Naive thymus-derived CD4-positive, alpha-beta T cell (primary cell): ENCODE data around the gene JKAMP. TPM values are rescaled to one million over a fixed set of nuclear protein-coding genes. Genes with fewer than 3 reads are reported as not detected.

Experiments used
- ATAC-seq: fragments of 150-1000 bp; cut with Tn5 transposase; 2 replicates; pipeline ENCODE4 v1.10.0; 2021; ENCODE audit warnings: mild to moderate bottlenecking, moderate library complexity
- CTCF ChIA-PET: fragments of 350-600 bp; sonication (Branson Sonifier 250); formaldehyde crosslinking; loops from one replicate; lab custom pipeline; 2021; ENCODE audit warnings: antibody characterized with exemption; lab: Charles Lee
- POLR2A ChIA-PET: fragments of 350-600 bp; sonication (Branson Sonifier 250); formaldehyde crosslinking; loops from one replicate; lab custom pipeline; 2021; ENCODE audit warnings: antibody characterized with exemption, inconsistent platforms; lab: Charles Lee
- DNase-seq, 9 donors: peaks; one replicate each; pipeline versions ENCODE4 v3.0.0 to v3.0.0-alpha.2; 2020 to 2022; ENCODE audit warnings: mixed read lengths in 1 of 9
- H3K27ac ChIP-seq: one replicate; pipeline ENCODE4 v1.7.0; 2013; ENCODE audit warnings: mild to moderate bottlenecking, low read depth, low read length, moderate library complexity
- H3K27me3 ChIP-seq, 2 donors: one replicate each; pipeline ENCODE4 v1.7.0; 2013; ENCODE audit warnings: low read length in 2 of 2, mild to moderate bottlenecking in 2 of 2, moderate library complexity in 2 of 2; ENCODE audit not compliant: control insufficient read depth in 2 of 2, insufficient read depth in 2 of 2
- H3K36me3 ChIP-seq, 3 experiments: 1 replicate in 2 of 3; 2 replicates in 1 of 3; pipeline ENCODE4 v1.7.0; 2013; ENCODE audit warnings: low read length in 3 of 3, mild to moderate bottlenecking in 3 of 3, moderate library complexity in 1 of 3; ENCODE audit not compliant: insufficient read depth in 3 of 3, control insufficient read depth in 2 of 3
- H3K4me1 ChIP-seq, 2 donors: one replicate each; pipeline ENCODE4 v1.7.0; 2013; ENCODE audit warnings: low read length in 2 of 2, mild to moderate bottlenecking in 2 of 2, moderate library complexity in 1 of 2; ENCODE audit not compliant: control insufficient read depth in 2 of 2, insufficient read depth in 2 of 2
- H3K4me3 ChIP-seq: 2 replicates; pipeline ENCODE4 v1.7.0; 2013; ENCODE audit warnings: mild to moderate bottlenecking, low read length
- H3K9me3 ChIP-seq, 3 experiments: 1 replicate in 2 of 3; 2 replicates in 1 of 3; pipeline ENCODE4 v1.7.0; 2013; ENCODE audit warnings: low read length in 3 of 3; ENCODE audit not compliant: control insufficient read depth in 2 of 3
- H3K27ac Mint-ChIP-seq, 9 donors: one replicate each; pipeline ENCODE4 v1.8.0; 2020 to 2022; ENCODE audit warnings: mixed read lengths in 9 of 9, mild to moderate bottlenecking in 8 of 9, moderate library complexity in 5 of 9, inconsistent platforms in 2 of 9
- H3K27me3 Mint-ChIP-seq, 5 donors: one replicate each; pipeline ENCODE4 v1.8.0; 2021 to 2022; ENCODE audit warnings: mixed read lengths in 5 of 5, mild to moderate bottlenecking in 1 of 5
- H3K36me3 Mint-ChIP-seq, 5 donors: one replicate each; pipeline ENCODE4 v1.8.0; 2020 to 2022; ENCODE audit warnings: mixed read lengths in 5 of 5, mild to moderate bottlenecking in 3 of 5, inconsistent platforms in 1 of 5
- H3K4me1 Mint-ChIP-seq, 7 donors: one replicate each; pipeline ENCODE4 v1.8.0; 2020 to 2022; ENCODE audit warnings: mixed read lengths in 7 of 7, mild to moderate bottlenecking in 3 of 7, inconsistent platforms in 1 of 7
- H3K4me3 Mint-ChIP-seq, 10 donors: one replicate each; pipeline ENCODE4 v1.8.0; 2020 to 2022; ENCODE audit warnings: mild to moderate bottlenecking in 10 of 10, mixed read lengths in 10 of 10, moderate library complexity in 6 of 10, inconsistent platforms in 2 of 10
- H3K9me3 Mint-ChIP-seq, 11 donors: one replicate each; pipeline ENCODE4 v1.8.0; 2020 to 2022; ENCODE audit warnings: mixed read lengths in 11 of 11, mild to moderate bottlenecking in 4 of 11, inconsistent platforms in 1 of 11, moderate library complexity in 1 of 11
- intact Hi-C, 2 donors: fragments of 100-400 bp; cut with micrococcal nuclease; formaldehyde crosslinking; loops; one replicate each; pipeline ENCODE4 v1.15.1; 2023
- polyA plus RNA-seq, 2 donors: library from polyadenylated mRNA; unstranded; fragments of 300-500 nt; fragmentation: Illumina TruSeq; gene quantifications; one replicate each; pipeline ENCODE4 v1.2.3, GENCODE V29; 2021
- total RNA-seq, 6 experiments: library from RNA in 5 of 6; stranded (reverse) in 5 of 6; gene quantifications; 1 replicate in 5 of 6; 2 replicates in 1 of 6; pipeline ENCODE4 v1.2.3 and lab custom pipeline; 2021 to 2026

JKAMP gene
- total and polyA plus RNA-seq, 7 experiments from 2014 or later: 12.2 to 54.1 (median 32.6) TPM

DNA sequence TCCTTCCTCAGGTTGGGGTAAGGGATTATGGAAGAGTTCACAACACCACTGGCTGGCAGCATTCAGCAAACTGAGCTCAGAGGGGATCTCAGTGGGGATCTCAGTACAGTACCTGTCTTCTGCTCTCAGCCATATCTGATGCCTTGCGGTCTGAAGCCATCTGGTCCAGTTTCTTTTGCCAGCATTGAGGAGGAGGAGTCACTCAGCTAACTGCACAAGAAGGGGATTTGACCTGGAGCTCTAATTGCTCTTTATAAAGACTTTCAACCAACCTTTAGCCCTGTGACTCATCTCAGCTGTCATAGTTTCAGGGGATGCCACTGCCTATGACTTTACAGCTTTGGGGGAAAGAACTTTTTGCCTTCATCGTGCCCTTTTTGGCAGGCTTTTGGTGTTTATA is 44.9 kb downstream of the JKAMP start:
- Histone ChIP-seq H3K27me3 (no peaks in the 10 kb centered on the region), H3K36me3 (no peaks in the 10 kb centered on the region), H3K4me1 (no peaks in the 10 kb centered on the region), H3K27ac (no peak overlapping the region), H3K9me3 (no peaks in the 10 kb centered on the region), H3K4me3 (no peak overlapping the region)
- Mint-ChIP-seq H3K36me3 (no peaks in the 10 kb centered on the region), H3K27ac (no peak overlapping the region), H3K4me3 (no peak overlapping the region), H3K4me1 (peaks cover 0 to 1% (median 0%) of the 10 kb centered on the region in 7 donors), H3K27me3 (peaks cover 22 to 42% (median 28%) of the 10 kb centered on the region in 5 donors), H3K9me3 (peaks cover 0 to 19% (median 6%) of the 10 kb centered on the region in 11 donors)
- intact Hi-C loops: no loop called here
- DNase-seq (no peak), ATAC-seq (no peak)
- POLR2A ChIA-PET: interaction anchor here (0.6 kb wide), 1 partner anchor 1284 kb away, joined by 3 read pairs; the partner anchor contains the start of gene PSMA3
- CTCF ChIA-PET: interaction anchor here (0.7 kb wide), 1 partner anchor 8 kb away, joined by 4 read pairs; no protein-coding TSS in a partner anchor

GRCh38 chr14:59530349-59530748 is 46.0 kb downstream of the JKAMP start:
- H3K4me3 Mint-ChIP-seq: peak overlapping the region in 1 of 10 donors; percentile 39
- no peaks in the 10 kb centered on the region for H3K9me3 ChIP-seq
- ATAC-seq: no peak
- POLR2A ChIA-PET: no interaction called here
- H3K36me3 ChIP-seq: no peaks in the 10 kb centered on the region
- no peaks in the 10 kb centered on the region for H3K36me3 Mint-ChIP-seq
- H3K4me3 ChIP-seq: no peak overlapping the region
- H3K4me1 Mint-ChIP-seq: peaks cover 0 to 1% (median 0%) of the 10 kb centered on the region in 7 donors
- intact Hi-C loops: no loop called here
- H3K4me1 ChIP-seq: no peaks in the 10 kb centered on the region
- CTCF ChIA-PET: no interaction called here
- no peak overlapping the region for H3K27ac ChIP-seq
- peaks cover 0 to 19% (median 6%) of the 10 kb centered on the region in 11 donors for H3K9me3 Mint-ChIP-seq
- H3K27me3 ChIP-seq: no peaks in the 10 kb centered on the region
- DNase-seq: no peak
- H3K27me3 Mint-ChIP-seq: peaks cover 15 to 42% (median 28%) of the 10 kb centered on the region in 5 donors
- H3K27ac Mint-ChIP-seq: no peak overlapping the region

GRCh38 chr14:59532419-59532818 is 48.1 kb downstream of the JKAMP start:
- CTCF ChIA-PET: no interaction called here

DNA sequence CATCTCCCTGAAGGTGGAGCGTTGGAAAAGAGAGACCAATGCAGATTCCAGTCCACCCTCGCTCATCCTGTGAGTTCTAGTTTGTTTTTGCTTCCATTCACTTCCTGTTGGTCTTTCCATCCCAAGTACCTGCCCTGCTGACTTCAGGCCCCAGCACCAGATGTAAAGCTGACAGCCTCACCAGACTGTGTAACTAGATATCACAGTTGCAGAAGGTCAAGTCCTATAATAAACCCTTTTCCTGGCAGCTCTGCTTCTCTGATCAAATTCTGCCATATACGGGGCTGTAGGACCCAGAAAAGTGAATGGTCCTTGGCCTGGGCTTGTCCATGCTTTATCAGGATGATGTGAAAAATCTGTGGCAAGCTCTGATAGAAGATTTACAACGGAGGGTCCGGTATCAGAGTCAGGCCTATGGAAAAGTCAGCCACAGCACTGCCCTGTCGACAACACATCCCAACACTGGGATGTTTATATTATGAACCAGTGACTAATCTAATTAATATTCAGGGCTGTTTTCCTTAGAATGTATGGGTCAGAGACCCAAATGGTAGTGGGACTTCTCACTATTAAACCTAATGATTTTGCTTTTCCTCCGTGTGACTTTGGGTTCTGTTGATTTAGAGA is 50.2 kb downstream of the JKAMP start:
- Mint-ChIP-seq H3K4me3 (no peak overlapping the region), H3K9me3 (peaks cover 0 to 4% (median 0%) of the 10 kb centered on the region in 11 donors), H3K27ac (no peak overlapping the region), H3K27me3 (peaks cover 9 to 25% (median 18%) of the 10 kb centered on the region in 5 donors), H3K36me3 (no peaks in the 10 kb centered on the region), H3K4me1 (no peaks in the 10 kb centered on the region)
- CTCF ChIA-PET: no interaction called here
- Histone ChIP-seq H3K4me3 (no peak overlapping the region), H3K9me3 (no peaks in the 10 kb centered on the region), H3K27ac (no peak overlapping the region), H3K36me3 (no peaks in the 10 kb centered on the region), H3K27me3 (no peaks in the 10 kb centered on the region), H3K4me1 (no peaks in the 10 kb centered on the region)
- intact Hi-C loops: no loop called here
- no peak for DNase-seq
- ATAC-seq: no peak
- POLR2A ChIA-PET: no interaction called here

More at GRCh38 chr14:59532419-59532818, 48.1 kb downstream of the JKAMP start:
- Mint-ChIP-seq H3K27ac (no peak overlapping the region), H3K4me3 (no peak overlapping the region), H3K36me3 (no peaks in the 10 kb centered on the region), H3K9me3 (peaks cover 0 to 19% (median 5%) of the 10 kb centered on the region in 11 donors), H3K27me3 (peaks cover 10 to 42% (median 25%) of the 10 kb centered on the region in 5 donors), H3K4me1 (peaks cover 0 to 1% (median 0%) of the 10 kb centered on the region in 7 donors)
- H3K4me3 ChIP-seq: no peak overlapping the region
- H3K9me3 ChIP-seq: no peaks in the 10 kb centered on the region
- H3K27ac ChIP-seq: no peak overlapping the region
- DNase-seq: no peak
- no peaks in the 10 kb centered on the region for H3K36me3 ChIP-seq
- H3K4me1 ChIP-seq: no peaks in the 10 kb centered on the region
- no peak for ATAC-seq
- H3K27me3 ChIP-seq: no peaks in the 10 kb centered on the region
- intact Hi-C loops: no loop called here
- POLR2A ChIA-PET: no interaction called here

GRCh38 chr14:59537476-59537875 is 53.2 kb downstream of the JKAMP start:
- Histone ChIP-seq H3K36me3 (no peaks in the 10 kb centered on the region), H3K27me3 (no peaks in the 10 kb centered on the region), H3K4me3 (no peak overlapping the region), H3K9me3 (no peaks in the 10 kb centered on the region), H3K4me1 (no peaks in the 10 kb centered on the region), H3K27ac (no peak overlapping the region)
- H3K27me3 Mint-ChIP-seq: peaks cover 0 to 8% (median 5%) of the 10 kb centered on the region in 5 donors
- POLR2A ChIA-PET: no interaction called here
- no peak overlapping the region for H3K27ac Mint-ChIP-seq
- ATAC-seq (no peak), DNase-seq (no peak)
- no peaks in the 10 kb centered on the region for H3K36me3 Mint-ChIP-seq
- no peak overlapping the region for H3K4me3 Mint-ChIP-seq
- H3K9me3 Mint-ChIP-seq: no peaks in the 10 kb centered on the region
- no peaks in the 10 kb centered on the region for H3K4me1 Mint-ChIP-seq
- intact Hi-C loops: no loop called here
- CTCF ChIA-PET: interaction anchor here (0.5 kb wide), 1 partner anchor 9 kb away, joined by 4 read pairs; no protein-coding TSS in a partner anchor

- no peaks in the 10 kb centered on the region for H3K36me3 Mint-ChIP-seq
- no peaks in the 10 kb centered on the region for H3K36me3 ChIP-seq
- H3K4me1 Mint-ChIP-seq: no peaks in the 10 kb centered on the region
- intact Hi-C loops: no loop called here
- no peaks in the 10 kb centered on the region for H3K4me1 ChIP-seq
- H3K27me3 ChIP-seq: no peaks in the 10 kb centered on the region
- H3K9me3 Mint-ChIP-seq: no peaks in the 10 kb centered on the region
- H3K27ac Mint-ChIP-seq: no peak overlapping the region
- CTCF ChIA-PET: no interaction called here
- peaks cover 0 to 11% (median 8%) of the 10 kb centered on the region in 5 donors for H3K27me3 Mint-ChIP-seq
- no peaks in the 10 kb centered on the region for H3K9me3 ChIP-seq
- ATAC-seq: no peak
- H3K27ac ChIP-seq: no peak overlapping the region
- H3K4me3 Mint-ChIP-seq: no peak overlapping the region
- POLR2A ChIA-PET: no interaction called here
- H3K4me3 ChIP-seq: no peak overlapping the region
- no peak for DNase-seq
These were observed 54.6 kb downstream of the JKAMP start for GRCh38 chr14:59538936-59539335.

DNA sequence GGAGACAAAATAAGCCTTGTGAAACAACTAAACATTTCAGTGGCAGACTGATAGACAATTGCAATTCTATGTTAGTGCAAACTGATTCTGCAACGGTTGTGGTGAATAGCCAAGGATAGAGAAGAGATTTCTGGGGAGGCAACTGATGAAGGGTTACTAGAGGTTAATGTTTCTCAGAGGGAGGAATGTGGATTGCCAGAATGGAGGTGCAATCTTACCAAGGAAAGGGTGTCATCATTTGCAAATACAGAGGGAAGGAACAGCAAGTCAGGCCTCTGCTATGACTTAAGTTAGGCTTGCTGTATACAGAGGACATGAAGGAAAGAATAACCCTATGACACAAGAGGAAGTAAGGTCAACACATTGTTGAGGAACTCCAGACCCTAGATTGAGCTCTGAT is 56.5 kb downstream of the JKAMP start:
- Mint-ChIP-seq H3K36me3 (no peaks in the 10 kb centered on the region), H3K27ac (no peak overlapping the region), H3K4me3 (no peak overlapping the region), H3K4me1 (no peaks in the 10 kb centered on the region), H3K27me3 (peaks cover 0 to 24% (median 7%) of the 10 kb centered on the region in 5 donors), H3K9me3 (no peaks in the 10 kb centered on the region)
- CTCF ChIA-PET: no interaction called here
- H3K4me1 ChIP-seq: no peaks in the 10 kb centered on the region
- no peak overlapping the region for H3K27ac ChIP-seq
- H3K27me3 ChIP-seq: no peaks in the 10 kb centered on the region
- no peak overlapping the region for H3K4me3 ChIP-seq
- POLR2A ChIA-PET: no interaction called here
- DNase-seq (no peak), ATAC-seq (no peak)
- intact Hi-C loops: no loop called here
- no peaks in the 10 kb centered on the region for H3K36me3 ChIP-seq
- H3K9me3 ChIP-seq: no peaks in the 10 kb centered on the region
